Gastrocnemius medialis (tissue), 4 donors: ENCODE measurements around the gene FAM114A1. TPM values are rescaled to one million over a fixed set of nuclear protein-coding genes. Genes with fewer than 3 reads are reported as not detected.

Experiments used
- ATAC-seq, 2 donors: fragments of 150-250 bp; one replicate each; pipeline ENCODE4 v1.9.1; 2016
- DNase-seq, 2 donors: peaks; one replicate each; pipeline ENCODE4 v3.0.0-alpha.2; 2019
- H3K27ac ChIP-seq, 4 donors: fragments of 200-600 bp; sonication (generic); 1 replicate in 1 of 4; 2 replicates in 3 of 4; pipeline ENCODE4 v1.5.1; 2016 to 2018; ENCODE audit warnings: mild to moderate bottlenecking in 2 of 4, moderate library complexity in 1 of 4
- H3K27me3 ChIP-seq, 3 donors: fragments of 200-600 bp; sonication (generic) in 2 of 3; 1 replicate in 1 of 3; 2 replicates in 2 of 3; pipeline versions ENCODE4 v1.5.1 to v1.6.0; 2016 to 2019; ENCODE audit warnings: mild to moderate bottlenecking in 1 of 3, moderate library complexity in 1 of 3
- H3K36me3 ChIP-seq, 2 donors: fragments of 200-600 bp; sonication (generic) in 1 of 2; one replicate each; pipeline ENCODE4 v1.5.1; 2017 to 2018
- H3K4me1 ChIP-seq, 2 donors: fragments of 200-600 bp; sonication (generic) in 1 of 2; one replicate each; pipeline ENCODE4 v1.5.1; 2016 to 2017; ENCODE audit warnings: mild to moderate bottlenecking in 2 of 2
- H3K4me3 ChIP-seq, 4 donors: fragments of 200-600 bp; sonication (generic) in 3 of 4; 1 replicate in 1 of 4; 2 replicates in 3 of 4; pipeline ENCODE4 v1.5.1; 2016 to 2019; ENCODE audit warnings: mild to moderate bottlenecking in 2 of 4
- H3K9me3 ChIP-seq, 3 donors: fragments of 200-600 bp; sonication (generic) in 2 of 3; 1 replicate in 1 of 3; 2 replicates in 2 of 3; pipeline ENCODE4 v1.5.1; 2016 to 2019
- CTCF ChIP-seq, 5 experiments: fragments of 450-650 bp in 3 of 5; fragments of 200-600 bp in 2 of 5; sonication (generic) in 2 of 5; IDR thresholded peaks in 4 of 5; conservative IDR thresholded peaks in 1 of 5; 1 replicate in 4 of 5; 2 replicates in 1 of 5; pipeline ENCODE4 v1.5.1; 2016 to 2019; ENCODE audit warnings: antibody characterized with exemption in 5 of 5, mild to moderate bottlenecking in 3 of 5, moderate library complexity in 3 of 5
- POLR2A ChIP-seq, 2 donors: fragments of 450-650 bp; IDR thresholded peaks; one replicate each; pipeline ENCODE4 v1.6.1; 2017; ENCODE audit warnings: antibody characterized with exemption in 2 of 2, mild to moderate bottlenecking in 2 of 2, moderate library complexity in 2 of 2
- in situ Hi-C, 4 donors: fragments of 200-750 bp; cut with MboI; loops; one replicate each; pipeline versions ENCODE4 v1.15.0 to v1.8.0; 2017; ENCODE audit warnings: low sequenced_read_pairs in 4 of 4
- intact Hi-C: fragments of 100-400 bp; cut with DNase I; formaldehyde crosslinking; loops from one replicate; pipeline ENCODE4 v1.15.1; 2023; ENCODE audit warnings: low total_unique reads
- total RNA-seq, 4 donors: library from RNA; depleted of rRNA; stranded (reverse); fragments of >200 nt; gene quantifications; one replicate each; pipeline versions ENCODE4 v1.1.0 to v1.2.3, GENCODE V29; 2016

Gene FAM114A1
- total RNA-seq, 4 donors from 2014 or later, result 23.2 to 47.5 (median 27.4) TPM

GRCh38 chr4:38905652-38906385 lies 38.2 kb downstream of the FAM114A1 start:
- ATAC-seq, result no peak
- H3K9me3 ChIP-seq, result no peaks in the 10 kb centered on the region
- no peak overlapping the region for H3K4me3 ChIP-seq
- DNase-seq, result no peak
- intact Hi-C loops, result no loop called here
- H3K36me3 ChIP-seq, result peaks cover 2 to 41% of the 10 kb centered on the region in 2 donors
- no peaks in the 10 kb centered on the region for H3K4me1 ChIP-seq
- TF ChIP-seq CTCF (IDR thresholded peaks at IDR 0.05 in 4 of 5, conservative IDR thresholded peaks at IDR 0.05 in 1 of 5) (no peak), POLR2A (IDR thresholded peaks at IDR 0.05) (no peak)
- no peaks in the 10 kb centered on the region for H3K27me3 ChIP-seq
- no peak overlapping the region for H3K27ac ChIP-seq
- in situ Hi-C loops, result loop anchor here in 1 of 4 donors (10.0 kb wide), 1 partner anchor 209 kb away; no protein-coding TSS in a partner anchor

- ATAC-seq, result no peak
- intact Hi-C loops, result no loop called here
- TF ChIP-seq POLR2A (IDR thresholded peaks at IDR 0.05) (no peak), CTCF (IDR thresholded peaks at IDR 0.05 in 4 of 5, conservative IDR thresholded peaks at IDR 0.05 in 1 of 5) (no peak)
- Histone ChIP-seq H3K4me1 (no peaks in the 10 kb centered on the region), H3K36me3 (peaks cover 2 to 45% of the 10 kb centered on the region in 2 donors), H3K4me3 (no peak overlapping the region), H3K9me3 (no peaks in the 10 kb centered on the region), H3K27ac (no peak overlapping the region), H3K27me3 (no peaks in the 10 kb centered on the region)
- no peak for DNase-seq
- in situ Hi-C loops, result loop anchor here in 1 of 4 donors (10.0 kb wide), 1 partner anchor 207 kb away; no protein-coding TSS in a partner anchor
Measured at GRCh38 chr4:38907696-38908270, 40.2 kb downstream of the FAM114A1 start.

DNA sequence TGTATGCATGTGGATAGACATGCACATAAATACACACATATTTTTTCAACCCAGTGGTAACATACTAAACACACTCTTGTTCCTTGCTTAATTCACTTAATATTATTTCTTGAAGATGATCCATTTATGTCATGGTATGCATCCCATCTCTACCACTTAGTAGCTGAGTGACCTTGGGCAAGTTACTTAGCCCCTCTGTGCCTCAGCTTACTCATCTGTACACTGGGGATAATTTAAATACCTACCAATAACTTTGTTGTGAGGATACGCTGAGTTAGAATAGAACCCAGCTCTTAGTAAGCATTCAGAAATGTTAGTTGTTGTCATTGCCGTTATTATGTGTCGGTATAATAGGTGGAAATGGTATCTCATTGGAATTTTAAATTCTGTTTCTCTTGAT lies 41.4 kb downstream of the FAM114A1 start:
- H3K4me3 ChIP-seq, result no peak overlapping the region
- no peaks in the 10 kb centered on the region for H3K9me3 ChIP-seq
- H3K36me3 ChIP-seq, result peaks cover 2 to 45% of the 10 kb centered on the region in 2 donors
- DNase-seq (no peak), ATAC-seq (no peak)
- H3K27ac ChIP-seq, result no peak overlapping the region
- H3K27me3 ChIP-seq, result no peaks in the 10 kb centered on the region
- in situ Hi-C loops (loop anchor here in 1 of 4 donors (10.0 kb wide), 1 partner anchor 206 kb away; no protein-coding TSS in a partner anchor), intact Hi-C loops (no loop called here)
- H3K4me1 ChIP-seq, result no peaks in the 10 kb centered on the region
- TF ChIP-seq POLR2A (IDR thresholded peaks at IDR 0.05) (no peak), CTCF (IDR thresholded peaks at IDR 0.05 in 4 of 5, conservative IDR thresholded peaks at IDR 0.05 in 1 of 5) (no peak)

- Histone ChIP-seq H3K27me3 (no peaks in the 10 kb centered on the region), H3K36me3 (peaks cover 6 to 48% of the 10 kb centered on the region in 2 donors), H3K27ac (no peak overlapping the region), H3K9me3 (no peaks in the 10 kb centered on the region), H3K4me1 (no peaks in the 10 kb centered on the region), H3K4me3 (no peak overlapping the region)
- intact Hi-C loops, result no loop called here
- DNase-seq (no peak), ATAC-seq (no peak)
- TF ChIP-seq CTCF (IDR thresholded peaks at IDR 0.05 in 4 of 5, conservative IDR thresholded peaks at IDR 0.05 in 1 of 5) (no peak), POLR2A (IDR thresholded peaks at IDR 0.05) (no peak)
- in situ Hi-C loops, result no loop called here
Measured at GRCh38 chr4:38911257-38911656, 43.7 kb downstream of the FAM114A1 start.
